WTC11 (cell line): ENCODE measurements around the gene PXN. TPM values are rescaled to one million over a fixed set of nuclear protein-coding genes. Genes with fewer than 3 reads are reported as not detected.

Experiments
- ATAC-seq: fragments of 200-7000 bp; cut with Tn5 transposase; 2 replicates; pipeline ENCODE4 v1.10.0; 2021; ENCODE audit warnings: mild to moderate bottlenecking, moderate library complexity
- CTCF ChIA-PET: fragments of 300-600 bp; sonication (Branson Sonifier 250); formaldehyde crosslinking; loops from one replicate; lab custom pipeline; 2021; ENCODE audit warnings: antibody characterized with exemption; lab: Charles Lee
- POLR2A ChIA-PET: fragments of 350-600 bp; sonication (Branson Sonifier 250); formaldehyde crosslinking; loops from one replicate; lab custom pipeline; 2021; ENCODE audit warnings: antibody characterized with exemption; lab: Charles Lee
- DNase-seq: peaks from one replicate; pipeline ENCODE4 v3.0.0; 2021; ENCODE audit warnings: low spot score
- H3K27ac Mint-ChIP-seq: 2 replicates; pipeline ENCODE4 v1.8.0; 2021; ENCODE audit warnings: mixed read lengths
- H3K27me3 Mint-ChIP-seq: 2 replicates; pipeline ENCODE4 v1.8.0; 2021; ENCODE audit warnings: low read depth, mild to moderate bottlenecking, moderate library complexity, mixed read lengths
- H3K36me3 Mint-ChIP-seq: 2 replicates; pipeline ENCODE4 v1.8.0; 2021; ENCODE audit warnings: mixed read lengths
- H3K4me1 Mint-ChIP-seq: 2 replicates; pipeline ENCODE4 v1.8.0; 2022; ENCODE audit warnings: mixed read lengths
- H3K4me3 Mint-ChIP-seq: 2 replicates; pipeline ENCODE4 v1.8.0; 2021; ENCODE audit warnings: mild to moderate bottlenecking, moderate library complexity, mixed read lengths
- H3K9me3 Mint-ChIP-seq: 2 replicates; pipeline ENCODE4 v1.8.0; 2021; ENCODE audit warnings: mixed read lengths
- ARID4B ChIP-seq: sonication (generic); formaldehyde crosslinking; IDR thresholded peaks from 2 replicates; pipeline ENCODE4 v1.8.0; 2023; ENCODE audit warnings: missing genetic modification reagents, mild to moderate bottlenecking, borderline replicate concordance
- E2F1 ChIP-seq: sonication (generic); formaldehyde crosslinking; IDR thresholded peaks from 2 replicates; pipeline ENCODE4 v1.8.0; 2022; ENCODE audit warnings: mild to moderate bottlenecking, missing genetic modification reagents
- FOXJ3 ChIP-seq: sonication (generic); formaldehyde crosslinking; IDR thresholded peaks from 2 replicates; pipeline ENCODE4 v1.9.0; 2021; ENCODE audit warnings: missing genetic modification reagents, mild to moderate bottlenecking, borderline replicate concordance
- FOXP4 ChIP-seq: sonication (generic); formaldehyde crosslinking; IDR thresholded peaks from 2 replicates; pipeline ENCODE4 v1.8.0; 2022; ENCODE audit warnings: mild to moderate bottlenecking, missing genetic modification reagents
- GABPB1 ChIP-seq: sonication (generic); formaldehyde crosslinking; IDR thresholded peaks from 2 replicates; pipeline ENCODE4 v1.8.1; 2023; ENCODE audit warnings: mild to moderate bottlenecking, missing genetic modification reagents
- GRHL2 ChIP-seq: fragments of 250-450 bp; sonication (Bioruptor Pico); IDR thresholded peaks from 2 replicates; pipeline ENCODE4 v1.8.0; 2022; ENCODE audit warnings: mild to moderate bottlenecking, moderate library complexity; ENCODE audit not compliant: insufficient replicate concordance, severe bottlenecking
- HMGXB4 ChIP-seq: sonication (generic); formaldehyde crosslinking; IDR thresholded peaks from 2 replicates; pipeline ENCODE4 v1.8.1; 2023; ENCODE audit warnings: mild to moderate bottlenecking, moderate library complexity, missing genetic modification reagents
- IRF1 ChIP-seq: sonication (generic); formaldehyde crosslinking; IDR thresholded peaks from 2 replicates; pipeline ENCODE4 v1.8.0; 2023; ENCODE audit warnings: missing genetic modification reagents
- MYBL2 ChIP-seq: sonication (generic); formaldehyde crosslinking; IDR thresholded peaks from 2 replicates; pipeline ENCODE4 v1.8.1; 2023; ENCODE audit warnings: mild to moderate bottlenecking, moderate library complexity, missing genetic modification reagents
- OVOL2 ChIP-seq: fragments of 250-450 bp; sonication (Bioruptor Pico); IDR thresholded peaks from 2 replicates; pipeline ENCODE4 v1.9.0; 2021; ENCODE audit warnings: mild to moderate bottlenecking, borderline replicate concordance
- PREB ChIP-seq: sonication (generic); formaldehyde crosslinking; IDR thresholded peaks from 2 replicates; pipeline ENCODE4 v1.8.1; 2022; ENCODE audit warnings: mild to moderate bottlenecking, missing genetic modification reagents, moderate library complexity, borderline replicate concordance
- ZBTB21 ChIP-seq: sonication (generic); formaldehyde crosslinking; IDR thresholded peaks from 2 replicates; pipeline ENCODE4 v1.8.1; 2023; ENCODE audit warnings: mild to moderate bottlenecking, missing genetic modification reagents, borderline replicate concordance
- ZNF532 ChIP-seq: fragments of 250-450 bp; sonication (Bioruptor Pico); IDR thresholded peaks from 2 replicates; pipeline ENCODE4 v1.9.0; 2021; ENCODE audit warnings: mild to moderate bottlenecking, borderline replicate concordance
- total RNA-seq: library from RNA; stranded (reverse); gene quantifications from 3 replicates; pipeline ENCODE4 v1.2.3, GENCODE V29; 2021

Gene PXN
- total RNA-seq, 1 experiment from 2014 or later: 132 TPM

- TF ChIP-seq IRF1 (CRISPR knock-in tag): no peak
These were observed 17.8 kb upstream of the PXN start (continued) for GRCh38 chr12:120283318-120283717.

GRCh38 chr12:120278137-120279069 lies 12.9 kb upstream of the PXN start:
- TF ChIP-seq ZBTB21 (CRISPR knock-in tag): no peak
- no peak for TF ChIP-seq FOXJ3 (CRISPR knock-in tag)
- no peak for TF ChIP-seq MYBL2 (CRISPR knock-in tag)
- no peak for TF ChIP-seq ZNF532 (CRISPR knock-in tag)
- no peak for TF ChIP-seq GRHL2
- TF ChIP-seq HMGXB4 (CRISPR knock-in tag): no peak
- no peak for TF ChIP-seq PREB (CRISPR knock-in tag)
- TF ChIP-seq FOXP4 (CRISPR knock-in tag): no peak
- TF ChIP-seq E2F1 (CRISPR knock-in tag): no peak
- TF ChIP-seq OVOL2 (CRISPR knock-in tag): no peak
- TF ChIP-seq GABPB1: no peak
- no peak for TF ChIP-seq ARID4B (CRISPR knock-in tag)
- POLR2A ChIA-PET: no interaction called here
- DNase-seq: no peak

More at GRCh38 chr12:120278137-120279069, 12.9 kb upstream of the PXN start:
- CTCF ChIA-PET: no interaction called here
- Mint-ChIP-seq H3K9me3 (peaks cover 9% of the 10 kb centered on the region), H3K4me3 (no peak overlapping the region), H3K4me1 (peaks cover 6% of the 10 kb centered on the region), H3K36me3 (peaks cover 8% of the 10 kb centered on the region), H3K27me3 (no peaks in the 10 kb centered on the region; the same call in 1 of the 2 replicates), H3K27ac (no peak overlapping the region)
- no peak for ATAC-seq
